Ureter (tissue), 1 donor: Measurements from ENCODE around the gene SAMD4A. TPM values are rescaled to one million over a fixed set of nuclear protein-coding genes. Genes with fewer than 3 reads are reported as not detected.
"Not testable (repeated sequence)": the region's sequence is repeated elsewhere in the genome, so short reads cannot be mapped to it uniquely, and the experiment has no call there.

Experiments used
- DNase-seq: peaks from one replicate; pipeline ENCODE4 v3.0.0-alpha.2; 2020; ENCODE audit warnings: low spot score
- total RNA-seq: library from RNA; stranded (reverse); gene quantifications from one replicate; pipeline ENCODE4 v1.2.4, GENCODE V29; 2023
- donor health status: DM: yes; HTN: yes; CAD: no.

Gene SAMD4A
- total RNA-seq, 1 donor from 2014 or later, result 56.6 TPM

GRCh38 chr14:54727929-54728328 is 161.0 kb downstream of the SAMD4A start:
- DNase-seq, result no peak

DNA sequence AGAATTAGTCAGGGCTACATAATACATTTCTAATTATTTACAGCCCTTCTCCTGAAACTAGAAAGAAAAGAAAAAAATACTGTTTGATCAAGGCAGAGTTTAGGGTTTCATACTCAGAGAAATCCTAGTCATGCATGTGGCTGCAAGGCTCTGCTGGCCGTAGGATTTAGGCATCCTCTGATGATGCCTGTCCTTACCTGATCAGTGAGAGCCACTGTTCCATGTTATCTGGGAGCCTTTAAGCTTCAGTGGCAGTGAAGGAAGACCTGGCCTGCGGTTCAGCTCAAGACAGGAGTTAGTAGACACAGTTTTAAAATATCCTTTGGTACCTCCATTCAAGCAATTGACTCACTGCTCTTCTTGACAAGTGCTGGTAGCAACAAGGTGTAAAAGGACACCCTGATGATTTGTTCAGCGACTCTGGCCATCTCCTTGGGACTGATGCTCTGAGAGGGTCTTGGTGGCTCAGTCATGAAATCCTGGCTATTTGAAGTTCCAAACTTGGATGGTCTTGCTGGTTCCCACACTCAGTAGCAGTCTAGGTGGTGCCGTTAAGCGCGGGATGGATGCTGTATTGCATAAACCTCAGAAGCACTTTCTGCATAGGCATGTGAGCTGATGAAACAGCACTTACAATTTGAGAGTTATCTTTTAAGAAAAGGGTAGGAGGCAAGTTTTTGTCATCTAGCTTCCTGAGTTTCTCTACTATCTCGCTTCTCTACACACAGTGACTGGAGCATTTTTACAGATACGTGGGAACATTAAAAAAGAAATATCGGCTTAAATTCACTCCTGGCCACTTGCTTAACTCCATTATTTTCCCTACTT is 162.0 kb downstream of the SAMD4A start:
- no peak for DNase-seq

DNA sequence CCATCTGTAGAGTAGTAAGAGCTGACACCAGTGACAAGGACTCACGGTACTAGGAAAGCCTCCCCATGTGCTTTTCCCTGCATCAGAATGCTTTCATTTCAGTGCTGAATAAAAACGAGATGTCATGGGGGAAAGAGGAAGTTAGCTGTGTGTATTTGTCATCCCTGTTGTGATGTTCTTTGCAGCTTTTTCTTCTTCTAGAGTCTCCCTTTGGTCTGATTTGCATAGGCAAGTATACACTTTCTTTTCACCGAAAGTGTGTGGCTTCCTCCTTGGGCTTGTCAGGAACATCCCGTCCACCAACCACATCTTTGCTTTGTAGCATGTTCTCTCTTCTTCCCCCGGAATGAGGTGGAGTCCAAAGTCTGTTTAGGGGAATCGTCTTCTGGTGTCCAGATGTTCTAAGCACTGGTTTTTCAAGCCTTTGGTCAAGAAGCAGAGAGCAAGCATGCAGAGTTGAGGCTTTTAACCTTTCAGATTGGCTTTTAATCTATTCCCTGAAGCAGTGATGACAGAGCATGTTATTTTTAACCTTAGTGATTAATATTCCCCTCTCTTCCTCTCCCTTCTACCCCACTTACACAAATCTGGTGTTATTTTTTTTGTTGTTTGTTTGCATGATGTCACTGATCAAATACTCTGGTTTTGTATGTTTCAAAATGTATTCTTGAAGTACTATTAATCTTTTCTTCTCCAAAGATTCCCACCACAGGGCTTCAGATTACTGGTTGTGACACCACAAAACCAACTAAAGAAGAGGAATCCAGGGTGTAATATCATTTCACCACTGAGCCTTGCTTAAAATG is 163.4 kb downstream of the SAMD4A start:
- DNase-seq, result no peak

DNA sequence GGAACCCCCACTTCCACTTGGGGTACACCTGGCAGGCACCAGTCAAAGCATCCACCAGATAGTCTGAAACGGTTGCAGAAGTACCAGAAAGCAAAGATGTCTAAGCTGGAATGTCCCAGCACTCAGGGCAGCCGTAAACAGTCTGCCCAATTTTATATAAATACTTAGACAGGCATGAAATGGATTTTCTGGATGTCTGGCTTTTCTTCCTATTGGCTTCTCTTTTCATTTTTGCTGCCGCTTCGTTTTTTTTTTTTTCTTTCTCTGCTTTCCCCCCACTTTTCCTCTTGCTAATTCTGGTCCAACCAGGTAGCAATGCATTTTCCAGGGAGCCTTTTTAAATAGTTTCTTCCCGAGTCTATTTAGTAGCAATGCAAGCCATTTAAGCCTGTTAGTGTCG is 168.0 kb downstream of the SAMD4A start:
- no peak for DNase-seq

DNA sequence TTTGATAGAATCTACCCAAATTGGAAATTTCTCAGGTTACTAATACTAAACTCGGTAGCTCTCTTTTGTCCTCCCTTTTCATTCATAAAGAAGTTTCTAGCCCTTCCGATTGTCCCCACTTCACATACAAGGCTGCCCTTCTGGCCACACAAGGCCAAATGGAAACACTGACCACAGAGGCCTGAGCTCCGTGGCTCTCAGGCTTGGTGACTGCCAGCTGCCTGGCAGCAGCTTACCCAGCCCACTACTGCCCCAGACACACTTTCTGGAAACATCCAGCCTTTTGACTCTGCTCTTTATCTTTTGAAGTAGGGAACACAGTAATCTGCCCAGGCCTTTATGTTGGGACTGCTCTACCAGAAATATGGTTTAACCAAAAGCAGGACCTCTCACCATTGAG is 168.5 kb downstream of the SAMD4A start:
- DNase-seq, result no peak

GRCh38 chr14:54737132-54737711 is 170.3 kb downstream of the SAMD4A start:
- no peak for DNase-seq

DNA sequence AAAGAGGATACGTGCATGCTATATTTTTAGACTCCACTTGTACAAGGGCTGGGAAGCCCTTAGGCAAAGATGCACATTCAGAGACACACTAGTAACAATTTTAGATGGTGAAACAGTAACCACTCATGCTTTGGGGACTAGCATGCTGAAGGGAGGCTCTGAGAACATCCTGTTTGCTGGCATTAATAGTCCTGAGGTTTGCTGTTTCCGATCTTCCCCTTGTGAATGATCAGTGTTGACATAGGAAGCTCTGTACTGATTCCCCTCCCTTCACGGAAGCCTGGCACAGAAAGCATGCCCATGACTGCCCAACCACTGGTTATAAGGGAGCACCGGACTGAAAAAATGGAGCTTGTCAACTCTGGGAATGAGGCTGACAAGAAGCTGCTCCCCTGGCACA is 171.1 kb downstream of the SAMD4A start:
- peak; percentile 52 for DNase-seq

- DNase-seq, result no peak
These were observed 172.6 kb downstream of the SAMD4A start for GRCh38 chr14:54739514-54739913.

DNA sequence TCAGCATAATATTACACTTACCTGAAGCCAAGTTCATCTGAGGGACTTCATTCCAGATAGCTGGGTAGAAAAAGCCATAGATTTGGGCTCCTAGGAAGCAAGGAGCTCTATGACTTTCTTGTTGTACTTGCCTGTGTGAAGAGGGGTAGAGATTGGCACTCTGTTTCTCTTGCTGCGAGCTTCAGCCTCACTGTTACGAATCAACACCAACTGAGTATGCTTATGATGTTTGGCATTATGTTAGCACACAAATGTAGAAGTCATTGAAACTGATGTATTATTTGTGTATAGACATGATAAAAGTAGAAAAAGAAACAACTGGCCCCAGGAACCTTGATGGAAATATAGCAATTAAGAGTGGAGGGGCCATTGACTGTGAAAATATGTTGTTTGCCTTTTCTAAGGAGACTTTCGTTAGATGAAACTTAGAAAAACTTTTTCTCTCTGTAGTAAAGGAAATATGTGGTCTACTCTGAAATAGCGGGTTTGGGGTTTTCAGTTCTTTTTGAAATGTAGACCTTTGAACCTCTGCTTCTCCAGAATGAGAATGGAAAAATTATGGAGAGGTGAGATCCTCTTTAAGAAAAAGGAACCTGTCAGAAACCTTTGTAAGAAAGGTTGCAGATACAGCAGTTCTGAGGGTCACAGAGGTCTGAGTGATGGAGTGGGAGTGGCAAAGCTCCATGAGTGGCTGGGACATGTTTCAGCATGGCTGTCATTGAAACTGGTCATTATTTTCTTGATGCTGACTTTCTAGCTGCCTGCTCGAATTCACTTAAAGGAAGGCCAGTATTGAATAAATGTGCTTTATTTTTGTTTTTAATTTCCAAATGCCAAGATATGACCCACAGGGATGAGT is 175.8 kb downstream of the SAMD4A start:
- no peak for DNase-seq

- DNase-seq, result no peak
These were observed 176.5 kb downstream of the SAMD4A start for GRCh38 chr14:54743382-54743781.

- no peak for DNase-seq
These were observed 179.1 kb downstream of the SAMD4A start for GRCh38 chr14:54746019-54746418.

- DNase-seq, result no peak
These were observed 180.7 kb downstream of the SAMD4A start for GRCh38 chr14:54747616-54748015.

- no peak for DNase-seq
These were observed 182.3 kb downstream of the SAMD4A start for GRCh38 chr14:54749180-54749579.

GRCh38 chr14:54749727-54750126 is 182.8 kb downstream of the SAMD4A start:
- no peak for DNase-seq

GRCh38 chr14:54752611-54753010 is 185.7 kb downstream of the SAMD4A start:
- DNase-seq, result not testable (repeated sequence)

- DNase-seq, result not testable (repeated sequence)
These were observed 186.5 kb downstream of the SAMD4A start for GRCh38 chr14:54753396-54753795.

GRCh38 chr14:54754116-54754622 is 187.2 kb downstream of the SAMD4A start:
- DNase-seq, result no peak

- no peak for DNase-seq
These were observed 187.9 kb downstream of the SAMD4A start for GRCh38 chr14:54754623-54755386.

DNA sequence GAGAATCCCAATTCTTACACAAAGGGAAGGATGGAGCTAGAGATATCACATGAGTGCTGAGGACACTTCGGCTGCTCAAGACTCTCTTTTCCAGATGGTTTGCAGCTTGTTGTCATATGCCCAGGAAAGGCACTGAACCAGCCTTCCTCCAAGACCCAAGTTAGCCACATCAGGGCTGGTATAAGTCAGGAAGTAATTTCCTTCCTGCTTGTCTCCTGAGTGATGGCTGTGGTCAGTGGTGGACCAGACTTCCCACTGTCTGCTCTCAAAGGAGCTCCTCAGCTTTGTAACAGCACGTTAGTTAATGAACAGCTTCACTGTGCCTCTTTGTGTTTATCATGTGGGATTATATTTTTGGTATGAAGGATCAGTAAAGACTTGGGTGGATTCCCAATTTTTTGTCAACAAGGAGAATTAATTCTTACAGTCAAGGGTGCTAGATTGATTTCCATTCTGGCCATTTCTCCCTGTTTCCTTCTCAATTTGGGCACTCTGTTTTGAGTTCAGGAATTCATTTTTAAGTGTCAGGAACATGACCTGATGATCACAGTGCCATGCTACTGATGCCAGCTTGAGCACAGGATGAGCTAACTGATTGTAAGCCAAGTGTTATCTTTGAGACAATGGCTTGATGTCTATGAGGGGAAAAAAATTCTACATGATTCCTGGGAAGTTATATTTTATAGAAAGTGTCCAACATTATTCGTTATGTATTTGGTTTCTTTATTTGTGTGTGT is 189.9 kb downstream of the SAMD4A start:
- no peak for DNase-seq

DNA sequence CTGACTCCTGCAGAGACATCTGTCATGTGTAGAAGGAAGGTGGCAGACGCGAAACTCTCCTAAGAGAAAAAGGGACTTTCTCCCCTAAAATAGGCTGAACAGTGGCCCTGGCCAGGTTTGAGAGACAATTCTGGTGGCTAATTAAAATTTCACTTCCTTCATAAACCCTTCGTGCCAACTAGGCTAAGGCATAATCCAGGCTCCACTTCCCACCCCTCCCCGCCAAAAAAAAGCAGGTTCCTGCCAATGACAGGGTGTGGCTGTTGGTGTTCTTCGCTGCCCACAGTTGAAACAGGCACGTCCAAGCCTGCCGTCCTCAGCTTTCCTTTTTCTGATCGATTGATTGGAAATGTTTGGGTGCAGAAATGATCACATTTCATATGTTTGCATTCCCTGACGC is 191.1 kb downstream of the SAMD4A start:
- peak; percentile 67 for DNase-seq
